GM19099 (cell line): ENCODE results near the gene B4GALNT4.

ENCODE experiments used
- POLR2A ChIP-seq: IDR thresholded peaks from 3 replicates; pipeline ENCODE4 v1.6.1; 2011; ENCODE audit warnings: low read depth; ENCODE audit not compliant: insufficient read length; ENCODE audit errors: extremely low read depth

The B4GALNT4 gene

GRCh38 chr11:429391-429790 lies 60.1 kb downstream of the B4GALNT4 start:
- TF ChIP-seq POLR2A: no peak

GRCh38 chr11:429931-430456 lies 60.7 kb downstream of the B4GALNT4 start:
- TF ChIP-seq POLR2A: no peak
